Right kidney (tissue), 1 donor: Measurements from ENCODE around the gene KDM3B.
A peak's percentile ranks its signal among the peaks of the same experiment; 100 is the strongest.
"Not testable (repeated sequence)": the region's sequence is repeated elsewhere in the genome, so short reads cannot be mapped to it uniquely, and the experiment has no call there.

Experiments used
- DNase-seq: peaks from one replicate; pipeline ENCODE4 v3.0.0-alpha.2; 2016

The KDM3B gene

DNA sequence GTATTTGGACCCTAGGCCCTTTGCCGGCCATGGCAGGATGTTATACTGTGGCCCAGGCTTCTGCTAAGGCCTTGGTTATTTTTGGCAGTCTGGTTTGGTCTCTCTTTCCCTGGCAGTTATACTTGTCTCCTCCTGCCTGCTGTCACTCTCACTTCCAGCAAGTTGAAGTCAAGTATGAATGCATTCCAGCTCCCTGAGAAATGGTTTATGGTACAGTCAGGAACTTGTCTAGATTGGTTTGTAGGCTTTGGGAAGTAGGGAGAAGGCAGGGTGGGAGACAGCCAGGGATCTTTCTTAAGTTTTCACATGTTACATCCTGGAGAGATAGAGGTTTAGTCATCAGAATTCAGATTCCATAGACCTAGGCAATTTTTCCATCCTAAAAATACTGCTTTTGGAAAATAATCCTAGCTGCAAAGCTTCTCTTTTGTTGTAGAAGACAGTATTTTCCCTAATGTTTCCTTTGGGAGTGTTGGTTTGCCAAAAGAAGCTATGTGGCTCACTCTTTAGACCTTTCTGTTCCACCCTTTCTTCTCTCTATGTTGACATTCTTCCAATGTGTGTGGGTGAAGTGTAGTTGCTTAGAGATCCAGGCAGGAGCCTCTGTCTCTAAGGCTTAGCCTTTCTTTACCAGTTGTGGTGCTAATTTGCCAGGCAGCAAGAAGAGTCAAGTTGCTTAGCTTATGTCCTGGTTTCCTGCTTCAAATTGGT is 2.5 kb upstream of the KDM3B start:
- DNase-seq = no peak

DNA sequence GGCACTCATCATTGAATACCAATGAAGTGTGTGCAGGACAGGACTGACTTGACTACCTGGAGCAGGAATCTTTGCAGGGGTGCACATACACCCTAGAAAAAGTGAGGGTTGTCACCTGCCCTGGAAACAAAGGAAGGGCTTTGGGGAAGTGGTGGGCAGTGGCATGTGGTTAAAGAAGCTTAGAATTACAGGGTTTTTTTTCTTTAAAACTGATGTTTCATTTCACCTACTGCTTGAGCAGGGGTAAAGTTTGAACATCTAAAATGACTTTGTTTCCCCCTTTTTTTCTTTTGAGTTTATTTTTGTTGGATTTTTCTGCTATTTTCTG is 2.0 kb upstream of the KDM3B start:
- no peak for DNase-seq

DNA sequence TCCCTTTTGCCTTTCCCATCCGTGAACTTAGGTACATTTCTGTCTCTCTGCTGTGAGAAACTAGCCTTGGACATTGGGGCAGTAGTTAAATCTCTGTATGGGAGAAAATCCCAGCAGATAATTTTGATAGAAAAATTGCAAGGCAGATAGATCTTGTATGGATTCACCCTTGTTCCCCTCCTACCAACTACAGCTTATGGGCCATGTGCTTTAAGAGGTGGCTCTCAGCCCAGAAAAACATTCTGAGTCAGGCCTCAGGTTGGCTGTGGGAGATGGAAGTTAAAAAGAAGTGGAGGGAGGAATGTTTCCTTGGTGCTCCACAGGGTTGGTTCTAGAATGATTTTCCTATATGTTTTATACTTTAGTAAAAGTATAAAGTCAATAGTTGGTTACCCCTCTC is 1.4 kb upstream of the KDM3B start:
- DNase-seq = no peak

DNA sequence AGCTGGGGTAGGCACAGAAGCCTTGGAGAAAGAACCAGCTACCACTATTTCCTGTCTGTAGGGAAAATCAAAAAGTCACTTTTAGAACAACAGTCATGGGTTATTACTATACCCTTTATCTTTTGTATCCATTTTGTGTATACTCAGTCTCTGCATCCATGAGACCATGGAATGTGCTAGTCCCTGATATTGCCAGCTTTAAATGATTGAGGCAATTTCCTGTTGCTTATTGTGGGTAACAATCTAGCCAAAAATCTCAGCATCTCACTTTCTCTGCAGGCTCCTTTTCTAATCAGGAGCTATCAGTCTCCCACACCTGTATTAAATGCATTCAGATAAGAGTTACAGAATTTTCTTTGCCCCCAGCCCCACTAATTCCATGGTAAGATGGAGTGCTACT is 968 bp upstream of the KDM3B start:
- DNase-seq = no peak

DNA sequence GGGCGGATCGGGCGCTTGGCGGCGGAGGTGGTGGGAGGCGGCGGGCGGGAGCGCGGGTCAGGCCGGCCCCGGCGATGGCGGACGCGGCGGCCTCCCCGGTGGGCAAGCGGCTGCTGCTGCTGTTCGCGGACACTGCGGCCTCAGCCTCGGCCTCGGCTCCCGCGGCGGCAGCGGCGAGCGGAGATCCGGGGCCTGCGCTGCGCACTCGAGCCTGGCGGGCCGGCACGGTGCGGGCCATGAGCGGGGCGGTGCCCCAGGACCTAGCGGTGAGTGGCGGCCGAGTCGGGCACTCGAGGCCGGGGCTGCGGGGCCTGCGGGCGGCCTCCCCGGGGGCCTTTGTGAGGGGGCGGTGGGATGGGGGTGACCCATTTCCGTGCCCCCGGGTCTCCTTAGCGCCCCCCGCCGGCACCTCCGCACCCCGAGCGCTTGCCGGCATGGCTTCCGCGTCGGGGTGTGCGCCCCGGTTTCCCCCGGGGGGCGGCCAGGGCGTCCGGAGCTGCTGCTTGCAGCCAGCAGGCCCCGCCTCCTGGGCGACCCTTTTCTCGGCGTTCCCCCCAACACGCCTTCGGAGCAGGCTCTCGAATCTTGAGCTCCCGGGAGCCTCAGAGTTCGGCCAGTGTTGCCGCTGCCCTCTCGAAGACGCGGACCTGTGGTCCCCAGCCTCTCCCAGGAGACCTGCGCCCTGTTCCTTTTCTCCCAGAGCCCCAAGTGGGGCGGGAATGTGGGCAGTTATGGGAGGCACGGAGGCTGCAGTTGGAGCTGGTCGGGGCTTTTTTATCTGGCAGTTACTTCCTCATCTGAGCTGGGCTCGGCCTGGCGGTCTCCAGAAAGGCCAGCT is 456 bp downstream of the KDM3B start:
- DNase-seq = peak; percentile 91

DNA sequence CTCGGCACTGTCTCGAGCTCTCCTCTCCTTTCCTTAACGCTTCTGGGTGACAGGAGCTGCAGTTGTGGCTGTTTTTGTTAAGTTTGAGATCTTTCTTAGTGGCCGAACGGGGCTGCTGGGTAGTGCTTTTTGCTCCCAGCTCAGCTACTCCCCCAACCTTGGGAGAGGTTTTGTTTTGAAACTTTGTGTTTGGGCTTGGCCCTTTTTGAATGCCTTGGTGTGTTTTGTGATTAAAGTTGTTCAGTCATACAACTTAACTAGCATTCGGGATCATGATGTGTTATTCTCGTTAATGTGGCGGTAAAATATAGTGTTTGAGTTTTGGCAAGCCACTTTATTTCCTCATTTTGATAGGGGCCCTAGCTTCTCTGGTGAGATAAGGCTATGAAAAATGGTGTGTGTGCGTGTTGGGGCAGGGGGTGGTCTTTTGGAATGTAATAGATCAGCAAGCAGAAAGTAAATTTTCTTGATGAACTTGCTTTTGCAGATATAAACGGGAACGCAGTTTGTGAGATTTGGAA is 1.1 kb downstream of the KDM3B start:
- DNase-seq = no peak

DNA sequence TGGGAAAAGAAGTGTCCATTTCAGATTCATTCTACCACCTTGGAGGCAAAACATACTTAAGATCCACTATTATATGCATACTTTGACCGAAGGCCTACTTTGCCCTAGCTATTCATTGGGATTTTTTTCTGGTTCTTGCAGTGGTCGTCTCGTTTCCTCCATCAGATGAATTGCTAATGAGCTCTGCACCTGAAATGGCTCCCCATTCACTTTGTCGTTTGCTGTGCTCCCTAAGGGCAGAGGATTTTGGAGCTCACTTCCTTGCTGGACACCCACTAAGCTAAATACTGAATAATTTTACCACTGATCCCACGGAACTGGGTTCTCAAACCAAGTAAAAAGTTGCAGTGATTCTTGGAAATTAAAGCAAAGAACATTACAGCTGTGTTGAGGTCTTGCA is 1.9 kb downstream of the KDM3B start:
- peak; percentile 11 for DNase-seq

DNA sequence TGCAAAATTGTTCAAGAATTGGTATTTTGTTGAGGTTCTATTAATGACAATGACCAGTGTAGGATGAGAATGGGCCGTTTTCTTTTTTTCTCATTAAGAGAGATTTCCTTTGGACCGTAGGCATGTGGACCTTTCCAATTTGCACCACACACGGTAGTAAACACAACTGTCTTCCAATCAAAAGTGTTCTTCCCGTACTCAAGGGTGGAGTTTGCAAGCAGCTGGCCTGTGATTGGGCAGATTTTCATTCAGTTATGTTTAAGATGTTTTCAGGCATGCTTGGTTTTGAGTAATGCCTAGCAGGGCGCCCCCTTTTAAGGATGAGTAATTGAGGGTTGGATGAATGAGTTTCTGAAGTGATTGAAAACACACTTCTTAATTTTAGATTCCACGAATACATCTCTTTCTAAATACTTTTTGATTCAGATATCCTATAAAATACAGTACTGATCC is 2.5 kb downstream of the KDM3B start:
- DNase-seq = peak; percentile 9

DNA sequence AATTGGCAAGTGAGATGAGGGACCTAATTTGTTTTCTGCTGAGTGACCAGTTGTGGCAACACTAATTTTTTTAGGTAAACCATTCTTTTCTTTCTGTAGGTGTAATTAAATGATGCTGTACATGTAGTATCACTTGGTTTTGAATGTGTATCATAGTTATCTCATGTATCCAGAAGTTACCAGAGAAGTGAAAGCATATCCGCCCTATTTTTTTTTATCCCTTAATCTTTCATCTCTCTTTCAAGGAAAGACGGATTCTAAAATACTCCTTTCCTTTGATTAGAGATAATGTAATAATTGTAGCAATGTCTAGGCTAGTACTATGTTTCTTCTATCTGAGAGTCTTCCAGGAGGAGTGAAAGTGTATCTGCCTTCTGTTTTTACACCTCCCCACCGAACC is 7.1 kb downstream of the KDM3B start:
- DNase-seq = no peak

DNA sequence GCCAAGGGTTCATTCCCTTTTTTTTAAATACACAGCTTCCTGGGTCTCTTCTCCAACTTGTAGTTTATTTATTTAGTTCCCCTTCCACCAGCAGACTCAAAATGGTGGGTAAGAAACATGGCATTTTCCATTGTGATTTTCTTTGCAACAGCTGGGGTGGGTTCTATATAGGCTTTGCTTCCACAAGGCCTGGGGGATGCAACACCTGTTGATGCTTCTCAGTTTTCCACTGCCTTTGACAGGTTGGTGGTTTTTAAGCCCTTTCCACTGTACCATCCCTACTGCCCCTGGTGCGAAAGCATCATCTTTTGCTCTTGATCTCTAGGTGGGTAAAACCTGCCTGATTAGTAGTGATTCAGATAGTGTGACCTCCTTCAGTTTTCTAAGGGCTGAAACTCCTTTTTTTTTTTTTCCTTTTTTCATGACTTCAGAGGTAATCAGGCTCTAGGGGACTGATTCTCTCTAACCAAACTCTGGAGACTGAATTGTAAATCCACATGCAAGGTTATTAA is 8.5 kb downstream of the KDM3B start:
- DNase-seq = no peak

DNA sequence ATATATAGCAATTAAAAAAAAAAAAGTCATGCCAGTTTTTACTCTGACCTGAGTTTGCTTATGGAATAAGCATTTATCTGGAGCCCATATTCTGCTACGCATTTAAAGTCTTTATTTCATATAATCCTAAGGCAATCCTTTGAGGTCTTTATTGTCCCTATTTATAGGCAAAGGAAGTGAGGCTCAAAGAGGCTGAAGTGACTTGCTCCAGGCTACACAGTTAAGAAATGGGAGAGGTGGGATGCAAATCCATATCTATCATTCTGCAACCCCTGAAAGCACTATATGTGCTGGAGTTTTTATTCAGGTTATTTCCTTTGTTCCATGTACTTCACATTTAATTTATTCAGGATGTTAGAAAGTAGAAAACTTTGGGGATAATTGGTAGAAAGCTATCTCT is 12.1 kb downstream of the KDM3B start:
- DNase-seq = no peak

DNA sequence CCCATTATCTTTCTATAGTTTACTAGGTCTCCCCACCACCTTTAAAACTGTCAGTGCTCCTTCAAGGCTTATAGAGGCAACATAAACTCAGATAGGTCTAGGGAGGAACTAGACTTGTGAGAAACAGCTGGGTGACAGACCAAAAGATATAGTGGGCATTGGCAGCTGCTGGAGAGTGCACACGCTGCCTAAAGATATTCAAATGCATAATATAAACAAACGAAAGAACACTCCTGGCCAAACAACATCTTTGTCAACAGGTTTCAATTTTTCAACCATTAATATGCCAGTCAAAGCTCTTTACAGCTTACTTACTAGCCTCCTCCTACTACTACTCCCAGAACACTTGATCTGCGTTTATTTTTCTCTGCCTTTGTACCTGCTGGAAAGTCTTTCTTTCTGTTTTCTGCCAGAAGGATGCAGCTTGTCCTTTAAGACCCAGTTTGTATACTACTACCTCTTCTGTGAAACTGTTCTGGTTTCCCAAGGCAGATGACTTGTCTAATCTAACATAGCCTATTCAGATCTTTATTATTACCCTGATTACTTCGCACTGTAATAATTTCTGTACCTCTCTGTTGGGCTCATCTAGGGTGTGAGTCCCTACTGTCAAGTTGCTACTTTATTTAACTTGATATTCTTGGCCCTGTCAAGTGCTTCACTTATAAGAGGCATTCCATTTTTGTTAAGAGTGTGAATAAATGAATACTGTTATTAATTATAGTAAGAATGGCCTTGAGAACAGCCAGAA is 14.3 kb downstream of the KDM3B start:
- no peak for DNase-seq

DNA sequence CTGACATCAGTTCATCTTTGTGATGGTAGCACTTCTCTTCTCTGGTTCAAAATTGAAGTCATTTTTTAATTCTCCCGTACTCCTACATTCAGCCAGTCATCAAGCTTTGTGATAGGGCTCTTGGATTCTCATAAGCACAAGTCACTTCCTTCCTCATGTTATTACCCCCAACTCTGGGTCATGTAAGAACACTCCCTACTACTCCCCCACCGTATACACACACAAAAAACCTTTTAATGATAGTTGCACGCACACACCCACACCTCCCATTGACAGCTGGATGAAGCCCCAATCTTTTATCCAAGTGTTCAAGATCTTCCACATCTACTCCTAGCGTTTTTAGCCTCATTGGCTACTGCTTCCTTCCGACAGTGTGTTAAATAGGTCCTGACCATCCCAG is 16.8 kb downstream of the KDM3B start:
- no peak for DNase-seq

DNA sequence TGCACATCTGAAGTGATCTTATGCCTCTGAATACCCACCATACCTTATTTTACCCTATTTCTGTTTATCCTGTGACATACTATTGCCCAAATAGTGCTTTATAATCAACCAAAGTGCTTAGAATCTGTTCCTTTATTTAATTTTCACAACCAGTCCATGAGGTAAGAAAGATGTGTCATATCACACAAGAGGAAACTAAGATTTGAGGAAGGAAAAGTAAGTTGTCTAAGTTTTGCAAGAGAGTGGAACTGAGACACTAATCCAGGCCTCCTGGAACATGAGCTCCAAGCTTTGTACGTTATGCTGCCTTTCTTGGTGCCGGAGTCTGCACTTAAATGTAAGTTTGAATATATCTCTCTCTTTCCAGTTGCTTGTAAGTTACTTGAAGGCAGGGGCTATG is 17.2 kb downstream of the KDM3B start:
- no peak for DNase-seq

DNA sequence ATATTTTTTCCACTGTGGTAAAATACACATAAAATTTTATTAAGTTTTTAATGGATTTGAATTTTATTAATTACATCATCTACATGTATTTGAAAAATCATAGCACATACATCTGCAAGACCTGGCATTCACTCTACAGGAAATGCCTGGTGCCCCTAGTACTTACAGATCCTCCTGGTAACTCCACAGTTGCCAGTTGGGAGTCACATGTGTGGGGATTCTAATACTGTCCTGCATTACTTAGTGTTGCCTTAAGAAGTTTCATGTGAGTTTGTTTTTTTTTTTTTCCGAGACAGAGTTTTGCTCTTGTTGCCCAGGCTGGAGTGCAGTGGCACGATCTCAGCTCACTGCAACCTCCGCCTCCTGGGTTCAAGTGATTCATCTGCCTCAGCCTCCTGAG is 18.1 kb downstream of the KDM3B start:
- no peak for DNase-seq

DNA sequence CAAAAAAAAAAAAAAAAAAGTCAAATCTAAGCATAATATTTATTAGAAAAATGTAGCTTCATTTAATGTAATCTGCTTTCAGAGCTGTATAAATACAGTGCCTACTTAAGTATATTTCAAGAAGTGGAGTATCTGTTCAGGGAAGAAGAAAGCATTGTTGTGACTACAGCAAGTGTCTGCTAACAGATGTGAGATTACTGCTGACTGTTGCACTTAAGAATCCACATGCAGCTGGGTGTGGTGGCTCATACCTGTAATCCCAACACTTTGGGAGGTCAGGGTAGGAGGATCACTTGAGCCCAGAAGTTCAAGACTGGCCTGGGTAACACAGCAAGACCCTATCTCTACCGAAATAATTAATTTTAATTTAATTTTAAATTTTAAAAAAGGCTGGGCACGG is 19.0 kb downstream of the KDM3B start:
- no peak for DNase-seq

DNA sequence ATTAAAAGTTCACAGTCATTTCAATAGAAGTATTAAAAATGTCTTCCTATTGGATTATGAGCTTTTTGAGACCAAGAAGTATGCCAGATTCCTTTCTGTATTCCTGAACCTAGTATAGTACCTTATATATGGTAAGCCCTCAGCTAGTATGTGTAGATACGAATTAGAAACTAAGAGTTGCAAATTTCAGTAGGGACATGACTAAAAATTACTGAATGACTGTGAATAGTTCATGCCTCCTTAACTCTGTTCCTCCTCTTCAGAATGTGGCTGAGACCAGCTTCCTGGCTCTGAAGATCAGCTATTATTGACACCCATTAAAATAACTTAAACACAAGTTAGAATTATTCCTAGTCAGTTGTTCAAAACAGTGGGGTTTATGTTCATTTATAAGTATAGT is 19.7 kb downstream of the KDM3B start:
- DNase-seq = no peak

DNA sequence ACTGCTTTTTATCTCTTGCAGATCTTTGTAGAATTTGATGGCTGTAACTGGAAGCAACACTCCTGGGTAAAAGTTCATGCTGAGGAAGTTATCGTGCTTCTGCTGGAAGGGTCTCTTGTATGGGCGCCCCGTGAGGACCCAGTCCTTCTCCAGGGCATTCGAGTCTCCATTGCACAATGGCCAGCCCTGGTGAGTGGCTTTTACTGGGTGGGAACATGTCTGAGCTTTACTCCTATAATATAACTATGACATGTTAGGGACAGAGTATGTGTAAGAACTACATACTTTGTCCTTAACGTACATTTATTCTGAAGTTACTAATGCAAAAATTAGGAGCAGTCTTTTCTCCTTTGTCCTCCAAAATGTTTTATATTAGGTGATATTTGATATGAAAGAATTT is 20.2 kb downstream of the KDM3B start:
- DNase-seq = no peak

DNA sequence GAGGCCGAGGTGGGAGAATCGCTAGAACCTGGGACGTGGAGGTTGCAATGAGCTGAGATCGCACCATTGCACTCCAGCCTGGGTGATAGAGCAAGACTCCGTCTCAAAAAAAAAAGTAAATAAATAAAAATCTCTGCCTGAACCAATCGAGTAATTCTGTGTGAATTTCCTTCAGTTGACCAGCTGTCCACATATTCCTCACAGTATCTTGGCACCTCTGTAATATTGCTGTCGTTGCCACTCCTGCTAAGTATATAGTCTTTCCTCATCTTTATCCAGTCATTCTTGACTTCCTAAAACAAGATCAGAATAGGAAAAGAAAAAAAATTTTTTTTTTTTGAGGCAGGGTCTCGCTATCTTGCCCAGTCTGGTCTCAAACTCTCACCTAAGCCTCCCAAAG is 29.9 kb downstream of the KDM3B start:
- DNase-seq = no peak

DNA sequence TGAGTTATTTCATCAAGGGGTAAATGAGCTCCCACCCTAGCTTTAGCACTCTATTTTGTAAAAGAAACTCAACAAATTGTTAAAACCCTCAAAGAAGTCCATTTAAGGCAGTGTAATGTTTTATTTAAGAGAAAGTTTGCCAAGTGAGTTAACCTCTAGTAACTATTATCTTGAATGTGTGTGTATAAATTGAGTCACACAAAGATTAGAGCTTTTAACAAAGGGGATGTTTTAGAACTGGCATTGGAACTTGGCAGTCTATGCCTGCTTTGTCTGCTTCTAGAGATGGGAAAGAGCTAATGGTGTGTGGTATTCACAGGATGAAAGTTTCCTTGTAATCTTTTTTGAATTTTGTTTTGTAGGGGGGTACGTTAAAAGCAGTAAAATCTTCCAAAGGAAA is 33.2 kb downstream of the KDM3B start:
- no peak for DNase-seq

DNA sequence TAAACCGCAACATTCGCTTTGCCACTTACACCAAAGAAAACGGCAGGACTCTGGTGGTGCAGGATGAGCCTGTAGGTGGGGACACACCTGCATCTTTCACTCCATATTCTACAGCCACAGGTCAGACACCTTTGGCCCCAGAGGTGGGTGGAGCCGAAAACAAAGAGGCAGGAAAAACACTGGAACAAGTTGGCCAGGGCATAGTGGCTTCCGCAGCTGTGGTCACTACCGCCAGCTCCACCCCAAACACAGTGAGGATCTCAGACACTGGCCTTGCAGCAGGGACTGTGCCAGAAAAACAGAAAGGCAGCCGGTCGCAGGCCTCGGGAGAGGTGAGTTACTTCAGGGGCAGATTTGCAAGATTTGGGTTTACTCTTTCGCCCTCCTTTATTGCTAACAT is 33.8 kb downstream of the KDM3B start:
- DNase-seq = no peak

DNA sequence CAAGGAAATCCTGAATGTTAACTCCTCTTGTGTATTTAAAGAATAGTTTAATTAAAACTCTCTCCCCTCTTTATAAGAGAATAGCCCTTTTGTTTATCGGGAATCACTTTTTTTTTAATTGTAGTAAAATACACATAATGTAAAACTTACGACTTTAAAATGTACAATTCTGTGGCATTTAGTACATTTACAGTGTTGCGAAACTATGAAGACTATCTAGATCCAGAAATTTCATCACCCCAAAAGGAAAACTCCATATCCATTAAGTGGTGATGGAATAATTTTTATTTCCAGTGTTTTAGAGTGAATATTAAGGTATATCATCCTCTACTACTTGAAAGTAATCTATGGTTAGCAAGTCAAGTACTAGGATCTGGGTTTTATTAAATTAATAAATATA is 36.8 kb downstream of the KDM3B start:
- DNase-seq = no peak

DNA sequence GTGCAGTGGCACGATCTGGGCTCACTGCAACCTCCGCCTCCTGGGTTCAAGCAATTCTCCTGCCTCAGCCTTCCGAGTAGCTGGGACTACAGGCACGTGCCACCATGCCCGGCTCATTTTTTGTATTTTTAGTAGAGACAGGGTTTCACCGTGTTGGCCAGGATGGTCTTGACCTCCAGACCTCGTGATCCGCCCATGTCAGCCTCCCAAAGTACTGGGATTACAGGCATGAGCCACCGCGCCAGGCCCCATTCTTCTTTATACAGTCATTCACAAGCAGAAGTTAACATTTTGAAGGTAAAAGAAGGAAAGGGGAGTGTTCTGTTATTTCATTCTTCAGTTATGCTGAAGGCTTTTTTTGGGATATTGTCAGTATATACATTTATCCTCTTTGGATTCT is 37.4 kb downstream of the KDM3B start:
- DNase-seq = not testable (repeated sequence)
